ENCODE results near the gene COX6A2. TPM values are rescaled to one million over a fixed set of nuclear protein-coding genes. Genes with fewer than 3 reads are reported as not detected.

The COX6A2 gene
- total and polyA plus RNA-seq, 2 experiments from 2014 or later: 6.0 TPM; not detected in 1

- Histone ChIP-seq H3K79me2 (replicated peaks; ENCODE audit: insufficient read depth) (no peaks in the 10 kb centered on the region), H3K4me3 (no peak overlapping the region), H3K27me3 (ENCODE audit: insufficient read depth) (peaks cover 65% of the 10 kb centered on the region), H3F3A (replicated peaks; ENCODE audit: low read depth) (peaks cover 8% of the 10 kb centered on the region; the same call in 1 of the 2 replicates), H3K36me3 (ENCODE audit: insufficient read depth) (no peaks in the 10 kb centered on the region), H4K20me1 (replicated peaks; ENCODE audit: insufficient read depth) (no peaks in the 10 kb centered on the region; the same call in 1 of the 2 replicates), H2AFZ (no peak overlapping the region), H3K4me2 (no peak overlapping the region), H3K9me2 (ENCODE audit: insufficient read depth) (no peaks in the 10 kb centered on the region), H3K4me1 (ENCODE audit: insufficient read depth) (peaks cover 7% of the 10 kb centered on the region; the same call in 1 of the 2 replicates), H3K27ac (ENCODE audit: low read depth) (no peak overlapping the region)
- H3K36me3 Mint-ChIP-seq (ENCODE audit: low read depth): peaks cover 8% of the 10 kb centered on the region
- H3K27ac Mint-ChIP-seq: no peak overlapping the region
- H3K9me3 Mint-ChIP-seq: peaks cover 6% of the 10 kb centered on the region
- H3K4me1 Mint-ChIP-seq: peaks cover 18% of the 10 kb centered on the region; the same call in 2 of the 3 replicates
- peaks cover 62% of the 10 kb centered on the region for H3K27me3 Mint-ChIP-seq (ENCODE audit: insufficient read depth, low read depth, poor library complexity)
- TF ChIP-seq REST (IDR thresholded peaks at IDR 0.05; ENCODE audit: unreplicated experiment) (no peak), POLR2AphosphoS5 (IDR thresholded peaks at IDR 0.05; ENCODE audit: low read depth) (no peak), ZNF114 (CRISPR knock-in tag; IDR thresholded peaks at IDR 0.05) (no peak), EZH2 (IDR thresholded peaks at IDR 0.05; ENCODE audit: low read depth, unreplicated experiment) (no peak), EZH2phosphoT487 (IDR thresholded peaks at IDR 0.05; ENCODE audit: unreplicated experiment) (no peak), NANOG (IDR thresholded peaks at IDR 0.05; ENCODE audit: borderline replicate concordance) (no peak), ZNF462 (CRISPR knock-in tag; IDR thresholded peaks at IDR 0.05) (no peak), ZNF331 (CRISPR knock-in tag; IDR thresholded peaks at IDR 0.05; ENCODE audit: low read depth) (no peak), ETS1 (IDR thresholded peaks at IDR 0.05) (no peak), CTCF (conservative IDR thresholded peaks at IDR 0.05; ENCODE audit: low read depth in 2 of 2) (no peak), STAT1 (IDR thresholded peaks at IDR 0.05; ENCODE audit: unreplicated experiment) (no peak), JUNB (IDR thresholded peaks at IDR 0.05; ENCODE audit: unreplicated experiment) (no peak), CREB1 (CRISPR knock-in tag; IDR thresholded peaks at IDR 0.05; ENCODE audit: low read depth) (no peak)
- H3K4me3 Mint-ChIP-seq: peak overlapping the region; percentile 80
- DNase-seq (ENCODE audit: low spot score) (no peak), ATAC-seq (no peak)
These were observed 45.3 kb upstream of the COX6A2 start for GRCh38 chr16:31473264-31473984.

Data from GM23338 (cell line).